Astrocyte (in vitro differentiated cells and primary cell): ENCODE results near the gene MFF.

Source experiments
- EZH2 ChIP-seq: IDR thresholded peaks from 2 replicates; pipeline ENCODE4 v1.6.1; 2012; ENCODE audit warnings: mild to moderate bottlenecking, low read length, inconsistent platforms; ENCODE audit not compliant: insufficient read depth
- TF ChIP-seq, protein P1 (sequence below): IDR thresholded peaks from 2 replicates; pipeline ENCODE4 v1.5.1; 2011; ENCODE audit warnings: low read depth, mild to moderate bottlenecking, inconsistent platforms, low read length, moderate library complexity; ENCODE audit not compliant: insufficient read depth

- TF ChIP-seq, protein P1, sequence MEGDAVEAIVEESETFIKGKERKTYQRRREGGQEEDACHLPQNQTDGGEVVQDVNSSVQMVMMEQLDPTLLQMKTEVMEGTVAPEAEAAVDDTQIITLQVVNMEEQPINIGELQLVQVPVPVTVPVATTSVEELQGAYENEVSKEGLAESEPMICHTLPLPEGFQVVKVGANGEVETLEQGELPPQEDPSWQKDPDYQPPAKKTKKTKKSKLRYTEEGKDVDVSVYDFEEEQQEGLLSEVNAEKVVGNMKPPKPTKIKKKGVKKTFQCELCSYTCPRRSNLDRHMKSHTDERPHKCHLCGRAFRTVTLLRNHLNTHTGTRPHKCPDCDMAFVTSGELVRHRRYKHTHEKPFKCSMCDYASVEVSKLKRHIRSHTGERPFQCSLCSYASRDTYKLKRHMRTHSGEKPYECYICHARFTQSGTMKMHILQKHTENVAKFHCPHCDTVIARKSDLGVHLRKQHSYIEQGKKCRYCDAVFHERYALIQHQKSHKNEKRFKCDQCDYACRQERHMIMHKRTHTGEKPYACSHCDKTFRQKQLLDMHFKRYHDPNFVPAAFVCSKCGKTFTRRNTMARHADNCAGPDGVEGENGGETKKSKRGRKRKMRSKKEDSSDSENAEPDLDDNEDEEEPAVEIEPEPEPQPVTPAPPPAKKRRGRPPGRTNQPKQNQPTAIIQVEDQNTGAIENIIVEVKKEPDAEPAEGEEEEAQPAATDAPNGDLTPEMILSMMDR, result no peak
- no peak for TF ChIP-seq EZH2
These were observed 28.2 kb upstream of the MFF start for GRCh38 chr2:227296671-227297405.
